Measurements from ENCODE around the gene ENG. TPM values are rescaled to one million over a fixed set of nuclear protein-coding genes. Genes with fewer than 3 reads are reported as not detected.

ENG gene
- total RNA-seq, 1 donor from 2014 or later, result 675 TPM

GRCh38 chr9:127765418-127765817, 89.0 kb downstream of the ENG start:
- DNase-seq (ENCODE audit: low spot score in 2 of 2), result no peak
- no peak for TF ChIP-seq CTCF (IDR thresholded peaks at IDR 0.05)
- Histone ChIP-seq H3K27me3 (no peaks in the 10 kb centered on the region), H3K36me3 (no peaks in the 10 kb centered on the region), H3K4me3 (no peak overlapping the region), H3K4me1 (peaks cover 0 to 3% of the 10 kb centered on the region in 2 donors), H3K27ac (peak overlapping the region in 1 of 2 donors; percentile 1), H3K9me3 (no peaks in the 10 kb centered on the region)
- intact Hi-C loops (cut with DNase I), result no loop called here

Other genes with a start within 250 kb of the ENG start
- gene STXBP1, start 242.4 kb downstream of the ENG start, total RNA-seq, result 29.3 TPM
- not detected for gene CFAP157, start 147.7 kb downstream of the ENG start, total RNA-seq
- 5.4 TPM for gene PTRH1, start 139.0 kb downstream of the ENG start, total RNA-seq
- gene TTC16, start 138.6 kb downstream of the ENG start, total RNA-seq, result not detected
- not detected for gene TOR2A, start 119.4 kb downstream of the ENG start, total RNA-seq
- 49.5 TPM for gene SH2D3C, start 76.0 kb downstream of the ENG start, total RNA-seq
- gene CDK9, start 68.6 kb downstream of the ENG start, total RNA-seq, result 470 TPM
- gene FPGS, start 51.8 kb downstream of the ENG start, total RNA-seq, result 286 TPM
- gene AK1, start 23.0 kb upstream of the ENG start, total RNA-seq, result 64.5 TPM
- gene ST6GALNAC6, start 44.9 kb upstream of the ENG start, total RNA-seq, result 172 TPM
- 134 TPM for gene ST6GALNAC4, start 62.4 kb upstream of the ENG start, total RNA-seq
- not detected for gene PIP5KL1, start 76.1 kb upstream of the ENG start, total RNA-seq
- 18.2 TPM for gene DPM2, start 83.2 kb upstream of the ENG start, total RNA-seq
- gene EEIG1, start 126.3 kb upstream of the ENG start, total RNA-seq, result 32.8 TPM
- 48.2 TPM for gene NAIF1, start 212.7 kb upstream of the ENG start, total RNA-seq
- gene SLC25A25, start 213.6 kb upstream of the ENG start, total RNA-seq, result 27.4 TPM